Embryonic facial prominence (tissue), 1 donor: ENCODE measurements around the gene WASHC3.
"Not testable (repeated sequence)": the region's sequence is repeated elsewhere in the genome, so short reads cannot be mapped to it uniquely, and the experiment has no call there.

Source experiments
- DNase-seq: peaks from one replicate; pipeline ENCODE4 v3.0.0-alpha.2; 2016; ENCODE audit errors: extremely low spot score

Gene WASHC3

DNA sequence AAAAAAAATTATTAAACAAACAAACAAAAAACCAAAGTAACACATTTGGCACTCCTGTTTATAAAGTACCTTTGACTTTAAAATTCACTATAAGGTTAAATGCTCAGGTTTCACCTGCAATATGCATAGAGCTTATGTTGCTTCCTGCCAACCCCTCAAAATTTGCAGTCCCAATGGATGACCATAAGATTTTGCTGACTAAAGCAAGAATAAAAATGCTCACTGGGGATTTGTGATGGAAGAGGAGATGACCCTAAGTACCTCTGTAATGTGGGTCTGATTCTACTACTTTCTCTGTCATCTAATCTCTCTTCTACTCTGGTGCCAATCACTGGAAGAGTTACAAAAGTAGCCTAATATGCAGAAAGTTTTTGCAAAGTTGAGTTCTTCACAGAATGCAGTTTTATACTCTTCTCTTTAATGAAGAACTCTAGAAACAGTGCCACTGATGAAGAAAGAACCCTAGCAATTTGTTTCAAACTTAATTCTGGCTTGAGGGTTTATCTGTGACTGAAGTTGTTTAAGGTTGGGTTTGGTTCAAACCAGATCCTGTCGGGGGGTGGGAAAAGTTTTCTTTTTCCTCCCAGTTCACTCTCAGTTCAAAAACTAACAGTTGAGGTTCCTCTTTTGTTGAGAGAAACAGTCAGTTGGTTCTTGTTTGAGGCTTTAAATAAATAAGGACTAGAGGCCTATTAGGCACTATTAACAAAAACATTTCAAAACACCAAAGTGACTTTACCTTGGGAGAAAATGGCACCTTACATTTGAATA lies 10.9 kb downstream of the WASHC3 start:
- DNase-seq: no peak

DNA sequence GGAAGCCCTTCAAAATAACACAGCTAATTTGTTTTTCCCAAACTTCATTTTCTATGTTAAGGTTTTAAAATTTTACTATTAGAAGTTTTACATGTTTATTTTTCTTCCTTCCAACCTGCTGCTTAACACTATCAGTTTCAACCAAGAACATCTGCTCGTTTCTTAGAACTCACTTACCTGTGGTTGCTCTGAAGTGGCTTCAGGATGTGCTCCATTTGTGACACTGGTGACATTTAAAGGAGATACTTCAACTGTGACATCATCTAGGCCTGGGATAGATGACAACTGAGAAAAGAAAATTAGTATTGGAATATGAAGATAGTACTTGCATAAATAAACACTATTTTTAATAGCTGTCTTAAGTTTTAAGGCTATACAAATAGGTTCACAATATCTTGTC lies 17.9 kb downstream of the WASHC3 start:
- DNase-seq: no peak

DNA sequence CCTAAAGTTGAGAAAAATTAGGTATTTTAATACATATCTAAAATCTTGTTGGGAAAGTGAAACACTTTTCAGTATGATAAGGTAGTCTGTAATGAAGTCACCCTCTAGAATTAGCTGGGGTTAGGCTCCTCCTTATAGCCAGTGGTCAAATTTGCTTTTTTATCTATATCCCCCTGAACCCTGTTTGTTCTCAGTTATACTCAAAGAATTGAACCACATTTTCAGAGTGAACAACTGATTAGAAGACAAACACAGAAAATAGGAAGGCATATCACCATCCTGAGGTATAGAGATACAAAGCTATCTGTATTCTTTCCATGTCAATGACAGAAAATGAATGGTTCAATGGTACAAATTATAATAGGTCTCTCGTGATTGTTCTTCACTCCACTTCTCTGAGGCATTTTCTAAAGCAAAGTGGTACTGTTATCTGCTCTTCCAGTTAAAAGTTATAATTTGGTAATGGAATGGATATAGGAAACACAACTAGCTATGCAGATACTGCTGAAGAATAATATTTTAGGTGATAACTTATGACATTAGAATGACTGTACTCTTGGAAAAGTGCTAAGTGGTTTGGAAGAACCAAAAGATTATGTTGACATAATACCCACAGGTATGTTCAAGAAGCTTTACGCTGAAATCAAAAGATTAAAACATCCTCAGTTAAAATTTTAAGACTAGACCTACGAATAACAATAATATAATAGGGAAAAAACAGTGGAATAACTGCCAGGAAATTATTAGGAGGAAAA lies 27.6 kb downstream of the WASHC3 start:
- no peak for DNase-seq

DNA sequence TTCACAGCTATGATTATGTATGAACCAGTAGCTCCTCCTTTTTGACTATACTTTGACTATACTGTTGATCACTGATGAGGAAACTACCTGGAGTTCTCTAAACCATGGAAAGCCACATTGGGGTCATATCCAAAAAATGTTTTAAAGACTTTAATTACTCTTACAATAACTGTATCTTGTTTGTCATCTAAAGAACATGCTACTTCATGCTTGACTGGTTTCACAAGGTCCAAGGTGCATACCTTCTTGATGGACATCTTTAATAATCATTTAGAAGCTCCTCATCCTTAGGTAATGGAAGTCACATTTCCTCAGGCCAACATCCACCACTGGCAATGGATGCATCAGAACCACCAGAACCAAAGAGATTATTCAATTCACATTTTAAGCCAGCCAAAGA lies 29.9 kb downstream of the WASHC3 start:
- no peak for DNase-seq

DNA sequence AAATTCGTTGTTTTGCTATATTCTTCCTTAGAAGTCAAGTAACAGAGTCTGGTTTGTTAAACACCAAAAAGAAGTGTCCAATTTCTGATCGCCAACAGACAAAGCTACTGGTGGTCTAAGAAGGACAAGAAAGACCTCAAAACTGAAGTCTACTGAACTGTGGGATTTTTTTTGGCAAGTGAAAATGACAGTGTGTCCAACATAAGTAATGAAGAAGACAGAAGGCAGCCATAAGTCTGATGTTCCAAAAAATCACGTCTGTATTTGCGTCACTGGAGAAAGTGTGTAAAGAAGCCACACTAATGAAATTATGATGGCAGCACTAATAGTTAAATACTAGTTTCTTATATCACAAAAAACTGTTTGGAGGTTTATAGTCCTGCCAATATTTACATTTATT lies 32.6 kb downstream of the WASHC3 start:
- no peak for DNase-seq

DNA sequence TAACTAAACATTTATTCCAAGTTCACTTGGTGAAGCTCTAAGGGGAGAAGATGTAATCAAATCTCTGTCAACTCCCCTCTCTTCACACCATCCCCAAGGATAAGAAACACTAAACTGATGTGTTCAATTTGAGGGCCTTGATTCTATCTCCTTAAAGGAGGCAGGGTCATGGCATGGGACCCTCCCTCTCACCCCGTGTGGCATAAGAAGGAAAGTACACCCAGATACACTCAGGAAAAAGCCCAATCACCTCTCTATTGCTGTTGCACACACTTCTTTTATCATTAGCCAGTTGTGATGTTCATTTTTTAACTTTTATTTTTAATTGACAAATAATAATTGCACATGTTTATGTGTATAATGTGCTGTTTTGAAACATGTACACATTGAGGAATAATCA lies 35.1 kb downstream of the WASHC3 start:
- no peak for DNase-seq

DNA sequence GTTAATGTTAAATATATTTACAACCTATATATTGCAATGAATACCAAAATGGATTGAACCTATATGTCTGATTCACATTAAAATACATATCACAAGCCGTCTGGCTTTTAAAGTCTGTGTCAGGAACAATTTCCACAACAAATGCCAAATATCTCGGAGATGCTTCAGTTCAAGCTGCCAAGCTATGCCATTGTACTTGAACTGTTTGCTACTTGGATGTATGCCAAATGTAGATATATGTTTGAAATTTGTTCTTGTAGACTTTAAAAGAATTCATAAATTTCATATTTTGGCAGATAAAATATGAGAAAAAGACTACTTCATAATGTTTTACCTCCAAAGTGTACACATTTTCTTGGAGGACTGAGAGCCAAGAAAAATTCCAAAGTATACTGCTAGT lies 37.0 kb downstream of the WASHC3 start:
- DNase-seq: no peak

DNA sequence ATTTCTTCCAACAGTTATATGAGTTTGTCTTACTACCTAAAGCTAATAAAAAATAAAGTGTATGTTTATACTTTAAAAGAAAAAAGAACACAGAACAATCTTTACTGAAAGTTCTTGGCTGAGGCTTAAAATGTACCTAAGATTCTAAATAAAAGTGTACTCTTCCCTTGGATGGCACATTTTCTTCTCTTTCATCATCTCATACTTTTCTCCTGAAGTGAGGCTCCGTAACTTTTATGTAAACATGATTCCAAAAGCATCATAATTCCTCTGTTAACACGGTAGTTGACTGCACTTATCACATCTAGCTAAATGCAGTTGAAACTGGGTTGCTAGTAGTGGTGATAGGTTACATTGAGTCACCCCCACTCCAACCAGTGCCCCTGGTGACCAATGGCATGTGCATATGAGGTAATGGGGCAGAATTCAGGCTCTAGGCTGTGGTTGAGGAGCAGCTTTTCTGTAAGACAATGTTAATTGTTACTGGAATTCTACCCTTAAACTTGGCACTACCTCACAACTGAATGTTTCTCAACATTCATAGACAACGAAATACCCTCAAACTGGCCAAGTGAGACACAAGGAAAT lies 38.4 kb downstream of the WASHC3 start:
- no peak for DNase-seq

DNA sequence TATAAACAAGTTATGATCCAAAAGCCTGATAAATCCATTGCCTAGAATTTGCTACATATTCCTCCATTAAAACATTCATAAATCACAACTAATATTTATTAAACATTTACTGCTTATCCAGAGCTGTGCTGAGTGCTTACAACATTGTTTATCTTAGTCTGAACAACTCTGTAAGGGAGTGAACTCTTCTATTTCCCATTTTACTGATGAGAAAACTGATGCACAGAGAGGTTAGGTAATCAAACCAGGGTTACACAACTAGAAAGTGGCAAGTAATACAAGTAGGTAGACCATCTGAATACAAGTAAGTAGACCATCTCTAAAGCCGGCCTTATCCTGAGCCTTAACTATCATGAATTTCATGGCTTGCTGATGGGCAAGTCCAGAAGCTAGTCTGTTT lies 39.5 kb downstream of the WASHC3 start:
- DNase-seq: no peak

DNA sequence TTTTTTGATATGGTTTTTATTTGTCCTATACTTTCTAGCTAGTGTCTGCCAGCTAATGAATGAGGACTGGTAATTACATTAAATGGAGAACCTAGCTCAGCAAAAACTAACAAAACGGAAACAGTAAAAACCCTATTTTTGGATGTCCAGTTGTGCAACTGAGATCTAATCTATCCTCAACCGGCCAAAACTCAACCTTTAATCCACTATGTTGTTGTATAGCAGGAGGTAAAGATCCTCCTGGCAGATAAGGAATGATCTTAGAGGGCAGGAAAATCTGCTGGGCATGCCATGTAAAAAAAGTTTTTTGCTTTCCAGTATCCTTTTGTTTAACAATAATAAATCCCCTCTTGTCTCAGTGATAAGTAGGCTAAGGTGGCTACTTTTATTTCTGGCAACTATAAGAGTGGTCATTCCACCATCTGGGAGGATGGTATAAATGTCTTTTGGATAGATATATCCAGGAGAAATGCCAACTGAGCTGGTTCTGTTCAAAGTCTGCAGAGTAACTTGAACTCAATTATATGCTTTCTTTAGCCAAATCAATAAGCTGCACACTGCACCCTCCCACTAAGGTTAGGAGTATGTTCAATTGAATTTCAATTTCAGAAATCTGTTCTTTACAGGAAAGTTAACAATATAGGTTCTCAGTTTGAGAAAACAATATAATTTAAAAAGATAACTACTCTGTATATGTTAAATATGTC lies 40.1 kb downstream of the WASHC3 start:
- DNase-seq: no peak

DNA sequence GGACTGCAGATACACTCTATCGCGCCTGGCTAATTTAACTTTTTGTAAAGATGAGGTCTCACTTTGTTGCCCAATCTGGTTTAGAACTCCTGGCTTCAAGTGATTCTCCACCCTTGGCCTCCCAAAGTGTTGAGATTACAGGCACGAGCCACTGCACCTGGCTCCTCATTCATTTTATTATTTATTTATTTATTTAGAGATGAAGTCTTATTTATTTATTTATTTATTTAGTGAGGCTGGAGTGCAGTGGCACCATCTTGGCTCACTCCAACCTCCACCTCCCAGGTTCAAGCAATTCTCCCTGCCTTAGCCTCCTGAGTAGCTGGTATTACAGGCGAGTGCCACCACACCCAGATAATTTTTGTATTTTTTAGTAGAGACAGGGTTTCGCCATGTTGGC lies 43.2 kb downstream of the WASHC3 start:
- not testable (repeated sequence) for DNase-seq

DNA sequence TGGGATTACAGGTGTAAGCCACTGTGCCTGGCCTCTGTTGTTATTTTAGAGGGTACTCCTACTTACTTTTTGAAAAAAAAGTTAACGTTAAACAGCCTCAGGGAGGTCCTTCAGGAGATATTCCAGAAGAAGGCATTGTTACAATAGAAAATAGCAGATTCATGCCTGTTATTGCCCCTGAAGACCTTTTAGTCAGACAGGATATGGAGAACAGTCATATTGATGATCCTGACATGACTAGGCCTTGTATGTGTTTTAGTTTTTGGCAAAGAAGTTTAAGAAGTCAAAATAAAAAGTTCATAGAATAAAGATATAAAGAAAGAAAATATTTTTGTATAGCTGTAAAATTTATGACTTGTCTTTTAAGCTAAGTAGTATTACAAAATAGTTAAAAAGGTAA lies 45.3 kb downstream of the WASHC3 start:
- no peak for DNase-seq

DNA sequence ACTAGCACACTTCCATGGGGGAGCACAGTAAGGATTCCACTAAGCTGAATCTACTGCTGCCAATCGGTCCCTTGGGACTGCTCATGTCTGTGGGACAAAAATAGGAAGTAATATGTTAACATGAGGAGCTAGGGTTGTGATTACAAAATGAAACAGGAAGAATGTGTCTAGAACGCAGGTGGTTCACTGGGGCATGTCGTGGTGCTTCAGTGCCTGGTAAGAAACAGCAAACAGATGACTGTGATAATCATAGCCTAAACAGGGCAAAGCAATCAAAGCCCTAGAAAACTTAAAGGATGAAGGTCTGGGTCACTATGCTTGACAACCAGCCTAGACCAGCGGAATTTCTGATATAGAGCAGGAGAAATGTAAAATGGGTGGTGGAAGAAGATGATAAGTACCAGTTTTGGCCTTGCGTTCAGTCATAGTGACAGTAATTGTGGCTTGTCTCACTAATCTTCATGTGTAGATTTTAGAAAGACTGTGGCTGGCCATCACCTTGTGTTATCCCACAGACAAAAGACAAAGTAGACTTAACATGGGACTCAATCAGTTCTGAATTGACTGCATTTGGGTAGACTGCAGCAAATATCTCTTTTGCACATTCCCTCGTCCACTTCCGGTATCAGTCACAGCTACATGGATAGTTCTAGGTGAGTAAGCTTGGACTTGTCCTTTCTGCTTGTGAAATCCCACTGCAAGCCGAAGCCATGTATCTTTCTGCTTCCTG lies 51.4 kb downstream of the WASHC3 start:
- DNase-seq: no peak

DNA sequence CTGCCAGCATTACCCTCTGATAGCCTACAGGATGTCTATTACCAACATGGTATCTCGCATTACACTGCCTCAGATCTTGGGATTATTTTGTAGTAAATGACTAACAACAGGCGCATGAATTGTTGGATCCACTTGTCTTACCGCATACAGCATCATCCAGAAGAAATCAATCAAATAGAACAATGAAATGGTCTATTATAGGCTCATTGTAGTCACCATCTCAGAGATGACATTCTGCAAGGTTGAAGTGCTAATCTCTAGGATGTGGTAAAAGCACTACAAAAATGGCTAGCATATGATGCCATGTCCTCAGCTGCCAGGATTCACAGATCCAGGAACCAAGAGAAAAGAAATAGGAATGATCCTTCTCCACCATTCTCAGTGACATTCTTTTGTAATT lies 52.0 kb downstream of the WASHC3 start:
- DNase-seq: no peak

DNA sequence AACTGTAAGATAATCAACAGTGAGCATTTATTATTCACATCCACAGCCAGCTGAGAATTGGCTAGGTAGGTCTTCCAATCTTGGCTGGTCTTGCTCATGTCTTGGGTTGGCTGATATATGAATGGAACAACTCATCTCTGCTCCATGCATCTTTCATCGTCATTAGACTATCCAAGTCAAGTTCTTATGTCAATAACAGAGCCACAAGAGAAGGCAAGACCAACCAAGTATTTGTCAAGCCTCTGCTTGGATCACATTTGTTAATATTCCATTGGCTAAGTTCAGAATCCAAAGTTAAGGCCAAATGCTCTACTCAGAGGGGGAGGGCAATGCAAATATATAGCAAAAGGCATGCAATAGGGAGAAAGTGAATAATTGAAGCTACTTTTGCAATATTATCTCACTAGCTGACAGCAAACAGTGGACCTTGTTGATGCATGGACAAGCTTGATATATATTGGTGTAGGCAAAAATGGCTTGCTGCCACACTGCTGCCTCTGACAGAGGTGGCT lies 53.1 kb downstream of the WASHC3 start:
- no peak for DNase-seq

DNA sequence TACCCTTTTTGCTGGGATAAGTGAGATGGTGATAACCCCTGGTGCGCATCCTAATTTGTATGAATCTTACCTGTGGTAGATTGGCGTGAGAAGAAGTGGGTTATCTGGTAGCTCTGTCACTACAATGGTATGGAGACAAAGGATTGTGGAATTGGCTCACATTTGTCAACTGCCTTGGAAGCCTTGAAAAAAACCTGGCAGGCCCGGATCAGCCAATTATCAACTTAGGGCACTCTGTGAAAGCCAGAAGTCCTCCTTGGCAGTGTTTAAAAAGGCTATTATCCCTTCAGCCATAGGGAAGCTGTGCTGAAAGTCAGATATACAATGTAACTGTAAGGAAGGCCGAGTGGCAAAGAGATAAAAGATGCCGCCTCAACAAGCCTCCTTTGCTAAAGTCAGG lies 56.5 kb downstream of the WASHC3 start:
- DNase-seq: no peak

DNA sequence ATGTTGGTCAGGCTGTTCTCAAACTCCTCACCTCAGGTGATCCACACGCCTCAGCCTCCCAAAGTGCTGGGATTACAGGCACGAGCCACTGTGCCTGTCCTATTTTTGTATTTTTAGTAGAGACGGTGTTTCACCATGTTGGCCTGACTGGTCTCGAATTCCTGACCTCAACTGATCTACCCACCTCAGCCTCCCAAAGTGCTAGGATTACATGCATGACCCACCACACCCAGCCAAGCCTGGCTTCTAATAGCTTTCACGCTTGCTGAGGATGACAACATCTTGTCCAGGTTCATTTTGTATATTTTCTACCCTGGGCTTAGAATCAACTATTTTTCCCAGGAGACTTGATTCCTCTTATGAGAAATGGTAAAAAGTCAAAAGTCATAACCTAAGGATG lies 64.7 kb downstream of the WASHC3 start:
- DNase-seq: no peak

DNA sequence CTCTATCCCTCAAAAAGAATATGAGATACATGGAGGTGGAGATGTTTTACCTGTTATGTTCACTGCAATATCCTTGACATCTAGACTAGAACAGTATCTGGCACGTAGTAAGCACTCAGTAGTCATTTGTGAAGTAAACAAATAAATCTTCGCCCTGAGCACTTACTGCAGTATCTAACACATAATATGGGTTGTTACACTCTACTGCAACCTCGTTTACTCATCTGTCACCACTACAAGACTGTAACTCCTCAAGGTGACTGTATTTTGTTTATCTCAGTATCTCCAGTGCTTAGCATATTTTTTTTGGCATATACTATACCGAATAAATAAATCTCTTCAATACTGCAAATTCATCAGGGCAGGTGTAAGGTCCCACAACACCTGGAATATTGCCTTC lies 66.1 kb downstream of the WASHC3 start:
- no peak for DNase-seq

DNA sequence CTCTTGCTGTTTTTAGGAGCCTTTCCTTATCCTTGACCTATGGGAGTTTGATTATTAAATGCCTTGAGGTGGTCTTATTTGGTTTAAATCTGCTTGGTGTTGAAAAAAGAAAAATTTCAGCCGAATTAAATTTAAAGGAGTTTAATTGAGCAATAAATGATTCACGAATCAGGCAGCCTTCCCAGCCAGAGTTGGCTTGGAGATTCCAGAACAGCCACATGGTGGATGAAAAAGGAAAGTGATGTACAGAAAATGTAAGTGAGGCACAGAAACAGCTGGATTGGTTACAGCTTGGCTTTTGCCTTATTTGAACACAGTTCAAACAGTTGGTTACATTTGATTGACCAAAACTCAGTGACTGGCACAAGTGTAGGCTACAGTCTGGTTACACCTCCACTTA lies 69.7 kb downstream of the WASHC3 start:
- DNase-seq: no peak

DNA sequence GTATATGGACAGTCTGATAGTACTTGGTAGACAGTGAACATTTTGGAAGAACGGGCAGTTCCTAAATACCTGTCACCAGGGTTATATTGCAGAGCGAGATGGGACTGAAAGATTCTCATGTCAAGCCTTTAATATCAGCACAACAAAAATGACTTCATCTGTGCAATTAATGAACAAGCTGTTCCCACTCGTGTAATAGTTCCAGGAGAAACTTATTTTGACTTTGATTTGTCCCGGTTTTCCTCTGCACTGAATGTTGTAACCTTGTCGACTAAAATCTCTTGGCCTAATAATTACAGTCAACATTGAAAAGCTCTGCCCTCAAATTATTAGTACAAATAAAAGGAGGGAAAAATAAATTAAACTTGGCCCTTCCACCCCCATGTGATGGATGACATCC lies 79.5 kb downstream of the WASHC3 start:
- no peak for DNase-seq

DNA sequence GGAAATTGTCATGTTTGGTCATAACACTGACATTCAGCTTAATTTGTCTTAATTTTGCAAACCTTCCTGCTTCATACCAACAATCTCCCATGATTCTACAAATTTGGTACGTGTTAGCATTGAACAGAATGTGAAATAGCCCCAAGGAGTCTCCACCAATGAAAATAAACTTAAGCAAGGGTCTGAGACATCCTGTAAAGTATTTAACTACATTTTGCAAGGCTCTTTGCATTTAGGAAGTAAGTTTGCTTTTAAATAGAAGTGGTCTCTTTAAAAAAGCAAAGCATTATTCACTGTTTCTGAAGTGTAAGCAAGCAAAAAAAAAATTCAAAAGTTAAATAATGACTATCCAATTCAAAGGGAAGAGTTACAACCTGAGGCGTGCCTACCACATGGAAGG lies 79.9 kb downstream of the WASHC3 start:
- no peak for DNase-seq

DNA sequence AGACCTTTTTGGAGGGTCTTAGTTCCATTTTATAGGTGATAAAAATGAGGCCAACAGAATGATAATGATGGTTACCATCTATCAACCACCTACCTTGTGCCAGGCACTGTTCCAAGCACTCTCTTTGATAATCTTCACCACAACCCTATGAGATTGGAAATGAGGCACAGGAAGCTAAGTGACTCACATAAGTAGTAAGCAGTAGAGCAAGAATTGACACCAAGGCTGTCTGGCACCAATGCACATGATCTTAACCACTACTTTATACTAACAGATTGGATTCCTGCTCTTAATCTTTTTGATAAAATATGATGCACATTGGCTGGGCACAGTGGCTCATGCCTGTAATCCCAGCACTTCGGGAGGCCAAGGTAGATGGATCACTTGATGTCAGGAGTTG lies 93.0 kb downstream of the WASHC3 start:
- no peak for DNase-seq
